Measurements from ENCODE around the gene PRDM5. TPM values are rescaled to one million over a fixed set of nuclear protein-coding genes. Genes with fewer than 3 reads are reported as not detected.

PRDM5 gene
- total and polyA plus RNA-seq, 9 of the 15 experiments (the other 6 are each of a cell fraction or from before 2014, with no cell fraction given), result not detected

DNA sequence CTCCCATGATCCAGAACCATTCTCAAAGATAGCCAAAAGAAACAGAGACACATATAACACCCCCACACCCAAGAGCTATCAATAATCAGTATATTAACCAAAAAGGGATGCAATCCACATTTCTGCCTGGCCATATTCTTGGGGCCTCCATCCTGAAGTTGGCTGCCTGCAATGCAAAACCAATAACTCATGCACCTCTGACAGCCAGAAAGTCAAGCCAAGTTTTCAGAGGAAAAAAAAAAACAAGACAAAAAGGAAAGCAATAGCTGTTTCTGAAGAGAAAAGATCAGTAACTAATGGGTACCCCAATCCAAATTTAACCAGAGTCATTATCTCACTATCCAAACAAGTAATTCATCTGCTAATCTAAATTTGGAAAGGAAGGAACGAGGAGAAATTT lies 7.3 kb upstream of the PRDM5 start:
- no peaks in the 10 kb centered on the region for H3K36me3 ChIP-seq (ENCODE audit: control insufficient read depth, insufficient read depth, low read length)
- no peaks in the 10 kb centered on the region for H3K9me1 ChIP-seq (ENCODE audit: control insufficient read depth, insufficient read depth, low read length)
- BruUV-seq (replicated peaks), result no TSS peak
- H4K20me1 ChIP-seq (replicated peaks; ENCODE audit: control insufficient read depth, insufficient read depth, low read length), result no peaks in the 10 kb centered on the region
- intact Hi-C loops (cut with micrococcal nuclease) (no loop called here), in situ Hi-C loops (cut with MboI) (no loop called here)
- no peak overlapping the region for H3K4me3 ChIP-seq
- CTCF ChIA-PET (ENCODE audit: low intra/inter-chr PET ratio), result no interaction called here
- no peak overlapping the region for H3K4me2 ChIP-seq (ENCODE audit: insufficient read depth, low read length)
- 0% methylated on average over 1 of the region's 1 CpG for WGBS (ENCODE audit: insufficient coverage, low coverage, missing lambda C conversion rate)
- no peaks in the 10 kb centered on the region for H3K79me2 ChIP-seq (ENCODE audit: control insufficient read depth, insufficient read depth, low read length)
- DNase-seq (ENCODE audit: extremely low read depth in 1 of 4, low spot score in 3 of 4) (no peak), ATAC-seq (no peak), FAIRE-seq (no peak)
- H3K4me1 ChIP-seq (replicated peaks in 1 of 2; ENCODE audit: control insufficient read depth in 2 of 2, insufficient read depth in 2 of 2, low read length in 2 of 2), result no peaks in the 10 kb centered on the region
- no peak overlapping the region for H3K9ac ChIP-seq (ENCODE audit: insufficient read depth in 1 of 2, low read depth in 2 of 2, low read length in 2 of 2)
- no peaks in the 10 kb centered on the region for H3K9me3 ChIP-seq (replicated peaks; ENCODE audit: control insufficient read depth, insufficient read depth, low read depth, low read length)
- H3K27me3 ChIP-seq (ENCODE audit: control insufficient read depth in 2 of 2, insufficient read depth in 2 of 2, low read length in 2 of 2), result no peaks in the 10 kb centered on the region
- POLR2A ChIA-PET, result no interaction called here
- no peak overlapping the region for H3K27ac ChIP-seq (ENCODE audit: extremely low read depth, low read depth, low read length)
- H2AFZ ChIP-seq (ENCODE audit: low read depth, low read length), result no peak overlapping the region
- no peak for TF ChIP-seq CBFB (CRISPR knock-in tag; IDR thresholded peaks at IDR 0.05)
- TF ChIP-seq ERF (CRISPR knock-in tag; IDR thresholded peaks at IDR 0.05), result no peak
- TF ChIP-seq ARID1B (IDR thresholded peaks at IDR 0.05), result no peak
- TF ChIP-seq RBM34 (IDR thresholded peaks at IDR 0.05; ENCODE audit: borderline replicate concordance, insufficient read depth, low read length), result no peak
- TF ChIP-seq, protein P1, sequence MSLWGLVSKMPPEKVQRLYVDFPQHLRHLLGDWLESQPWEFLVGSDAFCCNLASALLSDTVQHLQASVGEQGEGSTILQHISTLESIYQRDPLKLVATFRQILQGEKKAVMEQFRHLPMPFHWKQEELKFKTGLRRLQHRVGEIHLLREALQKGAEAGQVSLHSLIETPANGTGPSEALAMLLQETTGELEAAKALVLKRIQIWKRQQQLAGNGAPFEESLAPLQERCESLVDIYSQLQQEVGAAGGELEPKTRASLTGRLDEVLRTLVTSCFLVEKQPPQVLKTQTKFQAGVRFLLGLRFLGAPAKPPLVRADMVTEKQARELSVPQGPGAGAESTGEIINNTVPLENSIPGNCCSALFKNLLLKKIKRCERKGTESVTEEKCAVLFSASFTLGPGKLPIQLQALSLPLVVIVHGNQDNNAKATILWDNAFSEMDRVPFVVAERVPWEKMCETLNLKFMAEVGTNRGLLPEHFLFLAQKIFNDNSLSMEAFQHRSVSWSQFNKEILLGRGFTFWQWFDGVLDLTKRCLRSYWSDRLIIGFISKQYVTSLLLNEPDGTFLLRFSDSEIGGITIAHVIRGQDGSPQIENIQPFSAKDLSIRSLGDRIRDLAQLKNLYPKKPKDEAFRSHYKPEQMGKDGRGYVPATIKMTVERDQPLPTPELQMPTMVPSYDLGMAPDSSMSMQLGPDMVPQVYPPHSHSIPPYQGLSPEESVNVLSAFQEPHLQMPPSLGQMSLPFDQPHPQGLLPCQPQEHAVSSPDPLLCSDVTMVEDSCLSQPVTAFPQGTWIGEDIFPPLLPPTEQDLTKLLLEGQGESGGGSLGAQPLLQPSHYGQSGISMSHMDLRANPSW (CRISPR knock-in tag; IDR thresholded peaks at IDR 0.05), result no peak
- no peak for TF ChIP-seq CREBBP (IDR thresholded peaks at IDR 0.05; ENCODE audit: low read depth, low read length)
- no peak for TF ChIP-seq C11orf30 (IDR thresholded peaks at IDR 0.05; ENCODE audit: low read depth)
- TF ChIP-seq SIX5 (IDR thresholded peaks at IDR 0.05; ENCODE audit: borderline replicate concordance in 1 of 2, insufficient read depth in 1 of 2, low read depth in 1 of 2, low read length in 2 of 2), result no peak
- TF ChIP-seq, protein P2, sequence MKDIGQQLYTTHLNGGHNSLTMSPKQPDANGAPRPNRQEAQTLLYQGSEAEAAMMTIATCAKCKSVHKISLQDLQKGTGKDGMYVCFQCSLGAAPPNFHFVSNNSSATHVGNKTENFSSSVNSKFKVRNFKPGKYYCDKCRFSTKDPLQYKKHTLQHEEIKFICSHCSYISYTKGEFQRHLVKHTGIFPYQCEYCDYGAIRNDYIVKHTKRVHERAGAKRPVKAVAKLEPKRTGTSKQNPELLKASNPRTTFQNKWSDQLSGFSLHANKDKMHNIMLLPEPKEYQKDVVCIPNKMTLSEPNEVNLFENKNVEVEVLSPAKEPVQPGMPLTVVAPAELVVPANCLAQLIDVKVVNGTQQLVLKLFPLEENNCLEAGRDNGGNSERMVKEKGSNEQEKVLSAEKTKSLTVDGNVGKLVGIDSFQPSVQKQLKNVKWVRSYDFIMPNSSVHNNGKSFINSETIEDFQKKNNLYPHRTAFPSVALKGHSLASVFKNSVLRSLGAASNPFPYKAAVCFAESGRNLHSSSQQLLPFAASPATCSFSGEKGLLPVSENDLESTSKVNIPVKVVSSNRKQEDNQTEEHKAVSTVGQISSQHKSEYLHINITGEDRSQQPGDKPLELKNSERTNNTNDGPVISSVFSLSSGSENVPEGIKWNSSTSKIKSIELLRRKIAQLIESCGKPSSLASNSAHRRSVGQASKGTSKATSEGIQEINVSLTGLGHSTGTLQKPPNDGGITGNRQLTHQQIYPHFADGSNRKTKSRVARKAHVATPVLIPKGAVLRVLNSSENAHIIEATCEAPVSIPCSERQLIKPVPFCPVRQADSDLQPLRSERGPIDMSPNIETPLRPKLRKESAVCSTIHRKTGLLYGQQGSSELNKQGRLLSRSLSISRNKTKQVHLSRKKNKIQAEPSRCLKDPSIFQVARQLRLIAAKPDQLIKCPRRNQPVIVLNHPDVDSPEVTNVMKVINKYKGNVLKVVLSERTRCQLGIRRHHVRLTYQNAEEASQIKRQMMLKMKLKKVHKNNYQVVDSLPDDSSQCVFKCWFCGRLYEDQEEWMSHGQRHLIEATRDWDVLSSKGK (CRISPR knock-in tag; IDR thresholded peaks at IDR 0.05), result no peak
- no peak for TF ChIP-seq ZNF830 (CRISPR knock-in tag; IDR thresholded peaks at IDR 0.05)
- TF ChIP-seq, protein P3, sequence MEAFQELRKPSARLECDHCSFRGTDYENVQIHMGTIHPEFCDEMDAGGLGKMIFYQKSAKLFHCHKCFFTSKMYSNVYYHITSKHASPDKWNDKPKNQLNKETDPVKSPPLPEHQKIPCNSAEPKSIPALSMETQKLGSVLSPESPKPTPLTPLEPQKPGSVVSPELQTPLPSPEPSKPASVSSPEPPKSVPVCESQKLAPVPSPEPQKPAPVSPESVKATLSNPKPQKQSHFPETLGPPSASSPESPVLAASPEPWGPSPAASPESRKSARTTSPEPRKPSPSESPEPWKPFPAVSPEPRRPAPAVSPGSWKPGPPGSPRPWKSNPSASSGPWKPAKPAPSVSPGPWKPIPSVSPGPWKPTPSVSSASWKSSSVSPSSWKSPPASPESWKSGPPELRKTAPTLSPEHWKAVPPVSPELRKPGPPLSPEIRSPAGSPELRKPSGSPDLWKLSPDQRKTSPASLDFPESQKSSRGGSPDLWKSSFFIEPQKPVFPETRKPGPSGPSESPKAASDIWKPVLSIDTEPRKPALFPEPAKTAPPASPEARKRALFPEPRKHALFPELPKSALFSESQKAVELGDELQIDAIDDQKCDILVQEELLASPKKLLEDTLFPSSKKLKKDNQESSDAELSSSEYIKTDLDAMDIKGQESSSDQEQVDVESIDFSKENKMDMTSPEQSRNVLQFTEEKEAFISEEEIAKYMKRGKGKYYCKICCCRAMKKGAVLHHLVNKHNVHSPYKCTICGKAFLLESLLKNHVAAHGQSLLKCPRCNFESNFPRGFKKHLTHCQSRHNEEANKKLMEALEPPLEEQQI (IDR thresholded peaks at IDR 0.05), result no peak
- TF ChIP-seq SRSF1 (IDR thresholded peaks at IDR 0.05; ENCODE audit: low read depth, low read length), result no peak
- no peak for TF ChIP-seq PURB (CRISPR knock-in tag; IDR thresholded peaks at IDR 0.05; ENCODE audit: low read depth)
- no peak for TF ChIP-seq FOXK1 (CRISPR knock-in tag; IDR thresholded peaks at IDR 0.05; ENCODE audit: borderline replicate concordance)
- TF ChIP-seq RBM14 (IDR thresholded peaks at IDR 0.05; ENCODE audit: borderline replicate concordance, insufficient read depth, low read depth, low read length), result no peak
